Calu3 (cell line): ENCODE results near the gene ACTL6B. TPM values are rescaled to one million over a fixed set of nuclear protein-coding genes. Genes with fewer than 3 reads are reported as not detected.
A peak's percentile ranks its signal among the peaks of the same experiment; 100 is the strongest.

Experiments used
- BruUV-seq: library from RNA; stranded (reverse); fragments of 400-500 nt; replicated peaks from 2 replicates; lab custom pipeline; 2021; lab: Mats Ljungman, UMichigan
- CTCF ChIA-PET: fragments of 300-600 bp; sonication (Branson Sonifier 250); formaldehyde crosslinking; loops from one replicate; lab custom pipeline; 2022; ENCODE audit warnings: antibody characterized with exemption; lab: Charles Lee
- DNase-seq: peaks from one replicate; pipeline ENCODE4 v3.0.0; 2022
- H3K27ac Mint-ChIP-seq: one replicate; pipeline ENCODE4 v1.8.0; 2022; ENCODE audit warnings: mixed read lengths; ENCODE audit not compliant: unreplicated experiment
- H3K27me3 Mint-ChIP-seq: one replicate; pipeline ENCODE4 v1.8.0; 2022; ENCODE audit warnings: mixed read lengths; ENCODE audit not compliant: unreplicated experiment
- H3K36me3 Mint-ChIP-seq: one replicate; pipeline ENCODE4 v1.8.0; 2022; ENCODE audit warnings: mild to moderate bottlenecking, moderate library complexity, mixed read lengths; ENCODE audit not compliant: insufficient read depth, unreplicated experiment
- H3K4me1 Mint-ChIP-seq: one replicate; pipeline ENCODE4 v1.8.0; 2022; ENCODE audit warnings: mild to moderate bottlenecking, low read depth, mixed read lengths; ENCODE audit not compliant: unreplicated experiment
- H3K4me3 Mint-ChIP-seq: one replicate; pipeline ENCODE4 v1.8.0; 2022; ENCODE audit warnings: mild to moderate bottlenecking, low read depth, moderate library complexity, mixed read lengths; ENCODE audit not compliant: unreplicated experiment
- H3K9me3 Mint-ChIP-seq: one replicate; pipeline ENCODE4 v1.8.0; 2022; ENCODE audit warnings: low read depth, mixed read lengths; ENCODE audit not compliant: unreplicated experiment
- intact Hi-C: fragments of 100-400 bp; cut with micrococcal nuclease; formaldehyde crosslinking; loops from one replicate; pipeline ENCODE4 v1.10.0; 2022; ENCODE audit not compliant: unreplicated experiment
- total RNA-seq: library from RNA; stranded (reverse); gene quantifications from 2 replicates; pipeline ENCODE4 v1.2.3, GENCODE V29; 2022
- TF ChIP-seq, protein P1 (sequence below): fragments of 200-600 bp; IDR thresholded peaks from one replicate; pipeline ENCODE4 v1.8.0; 2022; ENCODE audit warnings: antibody characterized with exemption; ENCODE audit not compliant: unreplicated experiment

The ACTL6B gene
- total RNA-seq, 1 experiment from 2014 or later, result not detected

DNA sequence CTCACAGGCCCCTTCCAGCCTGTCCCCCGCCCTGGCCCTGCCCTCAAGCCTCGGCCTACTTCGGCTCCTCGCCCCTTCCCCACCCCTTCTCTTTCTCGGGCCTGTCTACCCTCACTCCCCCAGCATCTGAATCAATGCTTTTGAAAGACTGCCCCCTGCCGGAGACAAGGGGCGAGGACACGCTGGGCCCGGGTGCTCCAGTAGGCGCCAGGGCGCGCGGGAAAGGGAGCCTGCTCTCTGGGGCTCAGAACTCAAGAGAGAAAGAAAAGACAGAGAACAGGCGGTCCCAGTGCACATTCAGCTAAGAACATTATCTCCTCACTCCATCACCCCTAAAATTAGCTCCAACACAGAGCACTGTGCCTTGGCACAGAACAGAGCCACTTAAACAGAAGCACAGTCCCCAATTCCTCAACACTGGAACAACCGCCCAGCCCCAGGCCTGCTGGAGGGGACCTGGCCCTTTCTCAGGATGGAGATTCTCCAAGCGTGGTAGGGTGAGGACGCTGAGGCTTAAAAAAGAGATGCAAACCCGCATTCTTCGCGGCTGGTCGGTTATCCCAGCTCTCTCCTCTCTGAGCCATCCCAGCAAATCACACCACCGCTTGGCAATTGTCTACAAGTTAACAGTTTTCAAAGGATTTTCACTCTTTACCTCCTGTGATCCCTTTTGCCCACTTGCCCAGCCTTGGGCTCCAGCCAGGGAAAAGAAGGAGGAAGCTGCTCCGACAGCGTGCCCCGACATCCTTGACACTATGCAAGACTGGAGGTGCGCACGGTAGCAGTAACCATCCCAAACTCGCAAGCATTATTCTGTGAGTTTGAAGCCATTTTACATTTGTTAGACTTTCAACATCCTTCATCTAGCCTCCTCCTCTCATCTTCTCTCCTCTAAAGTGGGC, 35.7 kb upstream of the ACTL6B start:
- TF ChIP-seq, protein P1, sequence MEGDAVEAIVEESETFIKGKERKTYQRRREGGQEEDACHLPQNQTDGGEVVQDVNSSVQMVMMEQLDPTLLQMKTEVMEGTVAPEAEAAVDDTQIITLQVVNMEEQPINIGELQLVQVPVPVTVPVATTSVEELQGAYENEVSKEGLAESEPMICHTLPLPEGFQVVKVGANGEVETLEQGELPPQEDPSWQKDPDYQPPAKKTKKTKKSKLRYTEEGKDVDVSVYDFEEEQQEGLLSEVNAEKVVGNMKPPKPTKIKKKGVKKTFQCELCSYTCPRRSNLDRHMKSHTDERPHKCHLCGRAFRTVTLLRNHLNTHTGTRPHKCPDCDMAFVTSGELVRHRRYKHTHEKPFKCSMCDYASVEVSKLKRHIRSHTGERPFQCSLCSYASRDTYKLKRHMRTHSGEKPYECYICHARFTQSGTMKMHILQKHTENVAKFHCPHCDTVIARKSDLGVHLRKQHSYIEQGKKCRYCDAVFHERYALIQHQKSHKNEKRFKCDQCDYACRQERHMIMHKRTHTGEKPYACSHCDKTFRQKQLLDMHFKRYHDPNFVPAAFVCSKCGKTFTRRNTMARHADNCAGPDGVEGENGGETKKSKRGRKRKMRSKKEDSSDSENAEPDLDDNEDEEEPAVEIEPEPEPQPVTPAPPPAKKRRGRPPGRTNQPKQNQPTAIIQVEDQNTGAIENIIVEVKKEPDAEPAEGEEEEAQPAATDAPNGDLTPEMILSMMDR, result peak; percentile 67
- intact Hi-C loops, result no loop called here
- H3K27me3 Mint-ChIP-seq, result no peaks in the 10 kb centered on the region
- no peak overlapping the region for H3K27ac Mint-ChIP-seq
- DNase-seq, result peak; percentile 74
- CTCF ChIA-PET, result interaction anchor here (0.9 to 1.3 kb wide), 2 partner anchors 11 to 58 kb away, joined by 3 to 5 read pairs; no protein-coding TSS in a partner anchor
- BruUV-seq, result no TSS peak
- H3K4me1 Mint-ChIP-seq, result peaks cover 10% of the 10 kb centered on the region
- peak overlapping the region; percentile 92 for H3K4me3 Mint-ChIP-seq
- peaks cover 37% of the 10 kb centered on the region for H3K36me3 Mint-ChIP-seq
- no peaks in the 10 kb centered on the region for H3K9me3 Mint-ChIP-seq

DNA sequence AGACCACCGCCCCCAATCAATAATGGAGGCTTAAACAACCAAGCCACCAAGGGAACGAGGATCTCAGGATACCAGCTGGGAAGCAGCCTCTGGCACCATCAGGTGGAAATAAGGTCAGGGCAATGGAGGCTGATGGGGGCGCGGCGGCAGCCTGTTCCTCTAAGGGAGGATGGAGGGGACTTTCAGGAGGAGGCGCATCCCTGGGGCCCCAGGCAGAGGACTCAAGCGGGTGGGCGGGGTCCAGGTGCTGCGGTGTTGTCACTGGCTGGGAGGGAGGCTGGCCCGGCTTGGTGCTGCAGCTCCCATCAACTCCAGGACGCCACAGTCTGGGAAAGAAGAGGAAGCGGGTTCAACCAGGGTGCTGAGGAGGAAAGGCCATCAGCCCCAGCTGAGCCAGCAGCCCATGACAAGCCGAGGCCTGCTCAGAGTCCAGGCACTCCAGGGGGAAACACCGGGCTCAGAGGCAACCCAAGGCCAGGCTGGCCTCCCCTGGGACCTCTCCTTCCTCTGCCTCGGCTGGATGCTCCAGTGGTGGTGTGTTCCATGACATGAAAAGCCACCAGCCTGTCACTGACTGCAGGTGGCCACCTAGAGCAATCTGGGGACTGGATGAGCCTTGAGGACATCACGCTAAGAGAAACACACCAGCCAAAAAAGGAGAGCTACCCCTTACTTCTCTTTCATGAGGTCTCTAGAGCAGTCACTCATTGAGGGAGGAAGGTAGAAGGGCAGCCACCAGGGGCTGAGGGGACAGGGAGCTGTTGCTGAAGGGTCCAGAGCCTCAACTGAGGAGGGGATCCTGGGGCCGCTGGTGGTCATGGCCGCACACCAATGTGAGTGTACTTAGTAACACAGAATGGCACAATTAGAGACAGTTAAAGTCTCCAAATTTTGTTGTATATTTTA, 33.2 kb upstream of the ACTL6B start:
- Mint-ChIP-seq H3K4me1 (peaks cover 10% of the 10 kb centered on the region), H3K9me3 (no peaks in the 10 kb centered on the region), H3K36me3 (peaks cover 29% of the 10 kb centered on the region), H3K27ac (no peak overlapping the region), H3K4me3 (no peak overlapping the region), H3K27me3 (no peaks in the 10 kb centered on the region)
- CTCF ChIA-PET, result no interaction called here
- no peak for DNase-seq
- intact Hi-C loops, result no loop called here
- no TSS peak for BruUV-seq
- TF ChIP-seq, protein P1, result no peak

DNA sequence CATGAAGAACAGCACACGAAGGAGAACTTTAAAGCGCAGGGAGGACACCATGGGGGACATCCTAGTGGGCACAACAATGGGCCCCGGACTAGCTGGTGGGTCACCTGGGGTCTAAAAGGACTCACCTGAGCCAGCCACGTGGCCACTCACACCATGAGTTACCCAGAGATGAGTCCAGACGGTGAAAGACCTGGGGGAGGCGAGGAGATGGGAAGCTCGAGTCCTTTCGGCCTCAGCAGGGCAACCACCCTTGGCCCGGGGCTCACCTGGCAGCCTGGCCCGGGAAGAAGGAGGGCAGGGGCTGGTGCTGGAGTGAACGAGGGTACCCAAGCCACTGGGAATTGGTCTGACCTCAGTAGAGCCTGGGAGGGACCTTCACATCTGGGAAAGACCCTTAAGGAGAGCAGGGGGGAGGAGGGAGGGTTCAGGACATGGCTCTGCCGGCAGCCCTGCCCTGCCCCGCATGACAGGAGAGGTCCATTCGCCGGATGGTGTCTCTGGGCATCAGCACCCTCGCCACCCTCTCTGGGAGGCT, 32.1 kb upstream of the ACTL6B start:
- DNase-seq, result no peak
- Mint-ChIP-seq H3K27ac (no peak overlapping the region), H3K4me3 (no peak overlapping the region), H3K9me3 (no peaks in the 10 kb centered on the region), H3K27me3 (no peaks in the 10 kb centered on the region), H3K36me3 (peaks cover 28% of the 10 kb centered on the region), H3K4me1 (peaks cover 10% of the 10 kb centered on the region)
- BruUV-seq, result no TSS peak
- intact Hi-C loops, result no loop called here
- CTCF ChIA-PET, result no interaction called here
- TF ChIP-seq, protein P1, result no peak

DNA sequence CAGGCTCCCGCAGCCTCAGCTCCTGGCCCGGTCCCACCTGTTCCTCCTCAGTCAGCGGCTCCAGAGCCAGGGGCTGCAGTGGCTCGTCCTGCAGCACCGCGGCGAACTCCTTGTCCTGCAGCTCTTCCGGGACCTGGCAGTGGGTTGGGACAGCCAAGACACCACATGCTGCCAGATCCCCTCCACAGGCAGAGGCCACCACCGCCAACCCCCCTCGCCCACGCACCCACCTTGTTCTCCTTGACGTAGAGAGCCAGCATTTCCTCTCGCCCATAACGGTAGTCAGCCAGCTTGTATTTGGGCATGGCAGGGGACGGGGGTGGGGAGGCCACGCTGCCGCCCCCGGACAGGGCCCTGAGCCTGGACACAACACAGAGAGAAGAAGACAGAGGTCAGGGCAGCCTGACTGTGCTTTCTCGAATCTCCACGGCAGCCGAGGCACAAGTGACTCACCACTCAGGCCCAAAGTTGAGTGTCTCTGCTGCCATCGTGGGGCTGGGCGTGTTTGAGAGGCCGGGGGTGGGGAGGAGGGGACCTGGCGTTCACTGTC, 31.6 kb upstream of the ACTL6B start:
- peaks cover 4% of the 10 kb centered on the region for H3K4me1 Mint-ChIP-seq
- TF ChIP-seq, protein P1, result no peak
- no TSS peak for BruUV-seq
- H3K4me3 Mint-ChIP-seq, result no peak overlapping the region
- H3K27me3 Mint-ChIP-seq, result no peaks in the 10 kb centered on the region
- CTCF ChIA-PET, result no interaction called here
- peaks cover 27% of the 10 kb centered on the region for H3K36me3 Mint-ChIP-seq
- DNase-seq, result no peak
- no peaks in the 10 kb centered on the region for H3K9me3 Mint-ChIP-seq
- no peak overlapping the region for H3K27ac Mint-ChIP-seq
- intact Hi-C loops, result no loop called here
